ENCODE measurements around the gene YJEFN3.
A peak's percentile ranks its signal among the peaks of the same experiment; 100 is the strongest.

Gene YJEFN3

DNA sequence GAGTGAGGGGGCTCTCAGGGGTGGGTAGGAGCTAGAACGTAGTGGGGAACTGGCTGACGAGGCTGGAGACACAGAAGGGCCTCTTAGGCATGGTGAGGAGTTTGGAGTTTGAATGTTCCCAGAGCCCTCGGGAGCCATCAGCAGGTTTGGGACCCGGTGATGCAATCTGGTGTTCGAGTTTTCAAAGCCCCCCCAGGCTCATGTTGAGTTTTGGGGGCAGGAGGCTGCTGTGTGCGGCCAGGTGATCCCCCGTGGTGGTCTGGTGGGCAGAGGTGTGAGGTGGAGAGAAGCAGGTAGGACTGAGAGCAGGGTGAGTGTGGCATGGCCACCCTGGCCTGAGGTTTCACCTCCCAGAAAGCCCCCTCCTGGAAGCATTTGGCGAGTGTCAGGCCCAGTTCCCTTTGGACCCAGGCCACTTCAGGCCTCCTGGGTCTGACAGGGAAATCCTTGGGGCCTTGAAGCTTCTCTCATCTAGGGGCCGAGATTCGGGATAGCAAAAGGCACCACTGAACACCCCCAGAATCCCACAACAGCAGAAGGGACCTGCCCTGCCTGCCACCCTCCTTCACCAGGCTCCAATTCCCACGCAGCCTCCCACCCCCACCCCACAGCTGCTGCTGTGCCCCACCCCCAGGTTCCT is 1.2 kb downstream of the YJEFN3 start:
- H3K4me1 Mint-ChIP-seq: peaks cover 29% of the 10 kb centered on the region
- no peaks in the 10 kb centered on the region for H3K9me3 Mint-ChIP-seq
- no peak overlapping the region for H3K4me3 Mint-ChIP-seq
- DNase-seq (no peak), ATAC-seq (no peak)
- H3K27me3 Mint-ChIP-seq: no peaks in the 10 kb centered on the region
- no peak overlapping the region for H3K27ac Mint-ChIP-seq

DNA sequence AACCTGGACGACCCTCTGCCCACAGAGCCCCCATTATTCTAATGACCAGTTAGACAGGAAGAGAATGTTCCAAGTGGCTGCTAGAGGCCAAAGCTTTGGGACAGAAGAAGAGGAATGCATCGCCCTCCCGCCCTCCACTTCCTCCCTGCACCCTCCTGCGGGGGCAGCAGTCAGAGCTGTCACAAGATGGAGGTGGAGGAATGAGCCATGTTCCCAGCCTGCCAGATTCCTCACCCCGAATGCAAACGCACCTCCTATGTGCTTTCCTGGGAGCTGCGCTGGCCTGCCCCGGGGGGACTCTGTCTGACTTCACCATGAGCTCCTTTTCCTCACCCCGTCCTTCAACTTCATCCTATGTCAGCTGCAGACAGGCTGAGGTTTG is 1.7 kb downstream of the YJEFN3 start:
- H3K27ac Mint-ChIP-seq: no peak overlapping the region
- ATAC-seq (no peak), DNase-seq (no peak)

DNA sequence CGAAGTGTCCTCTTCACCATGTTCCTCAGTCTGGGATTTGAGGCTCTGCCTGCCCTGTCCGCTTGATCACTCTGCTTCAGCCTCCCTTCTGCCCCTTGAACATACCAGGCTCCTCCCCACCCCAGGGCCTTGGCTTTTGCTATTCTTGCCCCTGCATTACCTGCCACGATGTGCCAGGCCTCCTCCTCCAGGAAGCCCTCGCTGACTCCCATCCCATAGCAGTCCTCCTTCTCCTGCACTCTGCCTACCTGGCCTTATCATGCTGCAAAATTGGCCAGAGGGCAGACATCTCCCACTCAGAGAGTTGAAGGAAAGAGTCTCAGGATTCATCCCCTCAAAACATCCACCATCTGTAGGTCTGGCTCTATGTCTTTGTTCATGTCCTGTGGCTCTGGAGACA is 2.2 kb downstream of the YJEFN3 start:
- no peaks in the 10 kb centered on the region for H3K27me3 Mint-ChIP-seq
- peaks cover 24% of the 10 kb centered on the region for H3K4me1 Mint-ChIP-seq
- ATAC-seq (no peak), DNase-seq (no peak)
- H3K9me3 Mint-ChIP-seq: no peaks in the 10 kb centered on the region
- no peak overlapping the region for H3K4me3 Mint-ChIP-seq
- H3K27ac Mint-ChIP-seq: no peak overlapping the region

More for the DNA sequence above, 1.7 kb downstream of the YJEFN3 start:
- Mint-ChIP-seq H3K4me1 (peaks cover 26% of the 10 kb centered on the region), H3K4me3 (no peak overlapping the region), H3K27me3 (no peaks in the 10 kb centered on the region), H3K9me3 (no peaks in the 10 kb centered on the region)

DNA sequence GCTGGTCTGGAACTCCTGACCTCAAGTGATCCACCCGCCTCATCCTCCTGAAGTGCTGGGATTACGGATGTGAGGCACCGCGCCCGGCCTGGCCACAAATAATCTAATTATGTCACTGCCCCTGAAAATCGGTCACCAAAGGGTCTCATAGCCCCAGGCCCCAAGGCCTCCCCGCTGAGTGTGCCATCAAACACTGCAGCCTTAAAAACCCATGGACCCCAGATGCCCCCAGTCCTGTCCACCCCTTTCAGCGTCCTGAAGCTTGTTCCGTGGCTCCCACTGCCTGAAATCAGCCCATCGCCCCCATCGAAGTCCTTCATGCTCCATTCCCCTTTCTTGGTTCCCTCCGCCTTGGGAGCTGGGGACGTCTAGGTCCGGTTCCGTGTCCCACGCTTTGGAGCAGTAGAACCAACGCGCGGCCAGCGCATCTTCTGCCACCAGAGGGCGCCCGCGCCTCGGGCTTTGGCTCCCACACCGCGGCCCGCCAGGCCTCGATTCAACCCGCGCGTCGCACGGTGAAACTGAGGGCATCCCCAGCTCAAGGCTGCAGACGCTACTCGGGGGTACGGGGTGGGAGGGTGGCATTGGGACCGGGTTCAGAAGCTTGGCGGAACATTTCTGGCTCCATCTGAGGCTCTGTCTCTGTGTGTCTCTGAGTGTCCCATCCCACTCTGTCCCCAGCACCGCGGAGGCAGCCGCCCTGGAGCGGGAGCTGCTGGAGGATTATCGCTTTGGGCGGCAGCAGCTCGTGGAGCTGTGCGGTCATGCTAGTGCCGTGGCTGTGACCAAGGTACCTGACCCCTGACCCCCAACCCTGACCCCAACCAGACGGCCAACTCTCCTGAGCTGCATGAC is 3.5 kb downstream of the YJEFN3 start:
- Mint-ChIP-seq H3K27me3 (peaks cover 2% of the 10 kb centered on the region), H3K4me3 (no peak overlapping the region), H3K27ac (peak overlapping the region in 1 of 2 donors; percentile 91), H3K9me3 (no peaks in the 10 kb centered on the region), H3K4me1 (peaks cover 21% of the 10 kb centered on the region)
- ATAC-seq (peak; percentile 83), DNase-seq (peak; percentile 83 to 87)

DNA sequence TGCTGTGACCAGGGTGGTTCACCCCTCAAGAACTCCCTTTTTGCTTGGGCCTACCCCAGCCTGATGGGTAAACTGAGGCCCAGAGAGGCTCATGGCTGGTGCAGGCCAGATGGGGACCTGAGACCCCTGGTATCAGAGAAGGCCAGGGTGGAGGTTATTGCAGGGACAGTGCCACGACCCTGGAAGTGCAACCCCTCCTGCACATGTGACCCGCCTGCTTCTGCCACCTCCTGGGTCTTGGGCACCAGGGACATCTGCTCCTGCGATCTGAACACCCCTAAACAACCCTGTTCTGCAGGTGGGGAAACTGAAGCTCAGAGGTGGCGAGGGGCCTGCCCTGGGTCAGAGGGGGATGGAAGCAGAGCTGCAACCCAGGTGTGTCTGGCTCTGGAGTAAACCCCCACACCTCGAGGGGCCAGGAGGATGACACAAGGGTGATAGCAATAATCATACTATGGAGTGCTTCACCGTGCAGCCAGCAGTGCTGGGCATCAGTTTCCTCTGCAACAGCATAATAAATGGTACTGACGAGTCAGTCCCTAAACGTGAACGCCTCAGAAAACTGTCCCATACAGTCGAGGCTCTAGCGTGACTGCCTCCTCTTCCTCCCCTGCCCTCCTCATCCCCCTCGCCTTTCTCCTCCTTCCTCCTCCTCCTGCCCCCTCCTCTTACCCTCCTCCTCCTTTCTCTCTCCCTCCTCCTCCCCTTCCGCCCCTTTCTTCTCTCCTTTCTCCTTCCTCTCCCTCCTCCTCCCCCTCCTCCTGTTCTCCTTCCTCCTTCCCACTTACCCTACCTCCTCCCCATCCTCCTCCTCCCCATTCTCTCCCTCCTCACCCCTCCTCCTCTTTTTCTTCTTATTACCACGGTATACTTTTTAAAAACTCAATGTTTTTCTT is 4.3 kb downstream of the YJEFN3 start:
- DNase-seq: no peak
- peaks cover 28% of the 10 kb centered on the region for H3K4me1 Mint-ChIP-seq
- H3K4me3 Mint-ChIP-seq: no peak overlapping the region
- no peak overlapping the region for H3K27ac Mint-ChIP-seq
- H3K9me3 Mint-ChIP-seq: no peaks in the 10 kb centered on the region
- peaks cover 9% of the 10 kb centered on the region for H3K27me3 Mint-ChIP-seq
- peak; percentile 7 for ATAC-seq

DNA sequence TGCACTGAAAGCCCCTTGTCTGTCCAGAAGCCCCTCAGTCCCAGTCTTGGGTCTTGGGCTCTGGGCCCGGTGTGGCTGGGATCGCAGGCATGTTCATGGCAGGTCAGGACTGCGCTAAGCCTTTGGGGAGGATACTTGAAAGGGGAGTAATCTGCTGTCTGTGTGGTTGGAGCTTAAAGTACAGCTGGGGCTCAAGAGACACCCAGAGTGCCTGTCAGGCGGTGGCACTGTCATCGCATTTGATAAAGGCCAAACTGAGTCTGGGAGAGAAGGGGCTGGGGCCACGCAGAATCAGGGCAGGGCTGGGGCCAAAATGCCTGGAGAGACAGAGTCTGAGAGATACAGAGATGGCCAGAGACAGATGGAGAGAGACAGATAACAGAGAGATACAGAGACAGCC is 5.1 kb downstream of the YJEFN3 start:
- H3K4me3 Mint-ChIP-seq: no peak overlapping the region
- no peak overlapping the region for H3K27ac Mint-ChIP-seq
- H3K9me3 Mint-ChIP-seq: no peaks in the 10 kb centered on the region
- no peak for ATAC-seq
- peaks cover 15% of the 10 kb centered on the region for H3K27me3 Mint-ChIP-seq
- no peak for DNase-seq
- H3K4me1 Mint-ChIP-seq: peaks cover 34% of the 10 kb centered on the region

DNA sequence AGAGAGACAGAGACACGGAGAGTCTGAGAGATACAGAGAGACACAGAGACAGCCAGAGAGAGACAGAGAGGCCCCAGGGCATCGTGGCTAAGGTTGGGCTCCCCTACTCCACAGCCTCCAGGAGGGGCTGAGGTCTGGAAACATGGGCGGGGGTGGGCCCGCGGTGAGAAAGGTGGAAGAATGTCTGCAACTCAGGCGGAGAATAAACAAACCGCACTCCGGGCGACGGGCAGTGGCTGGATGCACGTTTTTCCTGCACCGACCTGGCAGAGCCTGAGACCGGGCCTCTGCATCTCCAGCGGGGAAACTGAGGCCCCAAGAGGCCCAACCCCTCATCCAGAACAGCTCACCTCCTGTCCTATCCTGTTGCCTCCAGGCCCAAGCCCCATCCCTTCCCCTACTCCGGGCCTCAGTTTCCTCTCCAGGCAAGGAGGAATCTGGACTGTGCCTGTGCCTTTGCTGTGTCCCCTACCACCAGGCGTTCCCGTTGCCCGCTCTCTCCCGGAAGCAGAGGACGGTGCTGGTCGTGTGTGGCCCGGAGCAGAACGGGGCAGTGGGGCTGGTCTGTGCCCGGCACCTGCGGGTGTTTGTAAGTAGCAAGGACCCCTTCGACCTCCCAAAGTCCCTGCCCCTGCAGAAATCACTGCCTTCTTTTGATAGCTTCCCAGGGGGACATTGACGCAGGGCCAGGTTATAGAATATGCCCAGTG is 6.0 kb downstream of the YJEFN3 start:
- no peak overlapping the region for H3K27ac Mint-ChIP-seq
- ATAC-seq (no peak), DNase-seq (no peak)
- H3K4me1 Mint-ChIP-seq: peaks cover 43% of the 10 kb centered on the region
- no peaks in the 10 kb centered on the region for H3K9me3 Mint-ChIP-seq
- H3K27me3 Mint-ChIP-seq: peaks cover 24% of the 10 kb centered on the region
- no peak overlapping the region for H3K4me3 Mint-ChIP-seq

DNA sequence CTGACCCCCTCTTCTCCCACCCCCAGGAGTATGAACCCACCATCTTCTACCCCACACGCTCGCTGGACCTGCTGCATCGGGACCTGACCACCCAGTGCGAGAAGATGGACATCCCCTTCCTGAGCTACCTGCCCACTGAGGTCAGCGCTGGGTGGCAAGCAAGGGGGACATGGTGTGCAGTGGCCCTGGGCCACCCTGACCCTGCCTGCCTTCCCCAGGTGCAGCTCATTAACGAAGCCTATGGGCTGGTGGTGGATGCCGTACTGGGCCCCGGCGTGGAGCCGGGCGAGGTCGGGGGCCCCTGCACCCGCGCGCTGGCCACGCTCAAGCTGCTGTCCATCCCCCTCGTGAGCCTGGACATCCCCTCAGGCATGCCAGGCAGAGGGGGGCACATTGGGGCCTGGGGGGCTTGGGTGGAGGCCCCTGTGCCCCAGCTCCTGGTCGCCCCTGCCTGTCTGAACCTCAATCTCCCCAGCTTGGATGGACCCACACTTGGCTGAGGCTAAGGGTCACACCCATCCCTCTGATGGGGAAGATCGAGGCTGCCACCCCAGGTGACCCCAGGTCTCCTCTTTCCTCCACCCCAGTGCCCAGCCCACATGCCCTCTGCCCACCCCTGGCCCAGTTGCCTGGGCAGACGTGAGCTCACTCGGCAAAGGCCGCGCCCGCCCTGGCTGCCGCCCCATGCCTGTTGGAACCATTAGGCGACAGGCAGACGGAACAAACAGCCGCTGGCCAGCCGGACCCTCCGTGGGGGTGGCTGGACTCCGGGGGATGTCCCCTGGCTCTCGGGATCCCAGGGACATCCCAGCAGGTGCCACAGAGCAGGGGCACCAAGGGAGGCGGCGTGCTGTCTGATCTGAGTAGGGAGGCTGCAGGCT is 6.8 kb downstream of the YJEFN3 start:
- ATAC-seq (no peak), DNase-seq (no peak)
- Mint-ChIP-seq H3K9me3 (no peaks in the 10 kb centered on the region), H3K27me3 (peaks cover 25% of the 10 kb centered on the region), H3K4me3 (no peak overlapping the region), H3K27ac (no peak overlapping the region), H3K4me1 (peaks cover 49% of the 10 kb centered on the region)

DNA sequence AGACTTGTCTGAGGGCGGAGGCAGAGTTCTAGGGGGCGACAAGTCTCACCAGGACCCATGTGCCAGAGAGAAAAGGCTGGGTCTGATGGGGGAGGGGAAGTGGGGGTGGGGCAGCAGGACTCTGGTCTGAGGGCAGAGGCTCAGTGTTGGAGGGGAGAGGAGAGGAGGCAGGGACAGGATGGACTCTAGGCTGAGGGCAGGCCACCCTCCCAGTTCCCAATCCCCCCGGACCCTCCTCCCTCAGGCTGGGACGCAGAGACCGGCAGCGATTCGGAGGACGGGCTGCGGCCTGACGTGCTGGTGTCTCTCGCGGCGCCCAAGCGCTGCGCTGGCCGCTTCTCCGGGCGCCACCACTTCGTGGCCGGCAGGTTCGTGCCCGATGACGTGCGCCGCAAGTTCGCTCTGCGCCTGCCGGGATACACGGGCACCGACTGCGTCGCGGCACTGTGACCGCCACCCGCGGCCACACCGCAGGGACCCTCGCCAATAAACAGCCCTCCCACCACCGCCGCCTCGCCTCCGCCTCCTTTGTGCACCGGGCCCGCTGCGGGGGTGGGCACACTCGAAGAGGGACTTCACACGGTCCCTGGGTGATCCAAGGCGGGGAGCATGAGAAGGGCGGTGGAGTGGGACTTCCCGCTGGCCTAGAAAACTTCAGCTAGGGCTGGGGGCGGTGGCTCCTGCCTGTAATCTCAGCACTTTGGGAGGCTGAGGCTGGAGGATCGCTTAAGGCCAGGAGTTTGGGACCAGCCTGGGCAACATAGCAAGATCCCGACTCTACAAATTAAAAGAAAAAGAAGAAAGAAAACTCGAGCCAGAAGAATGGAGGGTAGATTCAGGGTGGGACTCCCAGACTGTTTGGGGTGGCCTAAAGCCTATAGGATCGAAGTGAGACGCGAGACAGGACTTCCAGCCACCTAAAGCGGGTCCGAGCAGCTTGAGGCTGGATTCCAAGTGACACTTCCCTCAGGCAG is 8.7 kb downstream of the YJEFN3 start:
- H3K27me3 Mint-ChIP-seq: peaks cover 25% of the 10 kb centered on the region
- H3K27ac Mint-ChIP-seq: peak overlapping the region in 1 of 2 donors; percentile 92
- no peak for DNase-seq
- H3K4me1 Mint-ChIP-seq: peaks cover 60% of the 10 kb centered on the region
- H3K4me3 Mint-ChIP-seq: peak overlapping the region; percentile 53 to 85
- H3K9me3 Mint-ChIP-seq: no peaks in the 10 kb centered on the region
- no peak for ATAC-seq

DNA sequence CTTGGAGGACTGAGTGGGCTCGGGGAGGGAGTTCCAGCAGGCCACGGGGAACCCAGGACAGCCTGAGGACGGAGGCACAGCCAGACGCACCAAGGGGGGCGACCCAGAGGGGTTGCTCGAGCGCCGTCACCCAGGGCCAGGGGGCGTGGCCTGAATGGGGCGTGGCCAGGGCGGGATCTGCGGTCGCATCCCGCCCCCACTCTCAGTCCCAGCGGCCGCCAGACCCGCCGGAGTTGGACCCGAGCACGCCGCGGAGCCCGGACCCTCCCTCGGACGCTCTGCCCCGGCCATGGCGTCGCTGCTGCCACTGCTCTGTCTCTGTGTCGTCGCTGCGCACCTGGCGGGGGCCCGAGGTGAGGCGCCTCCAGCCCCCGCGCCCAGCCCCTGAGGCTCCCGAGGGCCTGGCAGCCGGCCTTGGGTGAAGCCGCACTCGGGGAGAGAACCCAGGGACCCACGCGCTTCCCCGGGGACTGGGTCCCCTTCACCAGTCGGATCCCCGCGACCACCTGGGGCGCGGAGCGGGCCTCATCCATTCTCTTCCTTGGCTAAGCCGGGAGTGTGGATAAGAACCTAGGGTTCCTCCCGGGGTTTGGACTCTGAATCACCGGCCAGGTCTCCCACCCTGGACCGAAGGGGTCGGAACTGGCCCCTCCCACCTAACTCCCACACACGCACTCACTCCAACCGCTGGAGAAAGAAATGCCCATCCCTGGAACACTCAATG is 9.5 kb downstream of the YJEFN3 start, which contains the start of gene CILP2:
Gene CILP2 (plus strand): TSS at position 205 of the 724 bp plus-strand sequence. CDS start 85 bp downstream, at position 290.
- Mint-ChIP-seq H3K4me3 (peak within 1 kb of the TSS; percentile 53 to 85), H3K9me3 (no peaks in the 10 kb centered on the region), H3K27ac (peak within 1 kb of the TSS in 1 of 2 donors; percentile 80), H3K27me3 (peaks cover 25% of the 10 kb centered on the region), H3K4me1 (peaks cover 55% of the 10 kb centered on the region)
- peak; percentile 50 for ATAC-seq
- DNase-seq: peak; percentile 44 to 45

DNA sequence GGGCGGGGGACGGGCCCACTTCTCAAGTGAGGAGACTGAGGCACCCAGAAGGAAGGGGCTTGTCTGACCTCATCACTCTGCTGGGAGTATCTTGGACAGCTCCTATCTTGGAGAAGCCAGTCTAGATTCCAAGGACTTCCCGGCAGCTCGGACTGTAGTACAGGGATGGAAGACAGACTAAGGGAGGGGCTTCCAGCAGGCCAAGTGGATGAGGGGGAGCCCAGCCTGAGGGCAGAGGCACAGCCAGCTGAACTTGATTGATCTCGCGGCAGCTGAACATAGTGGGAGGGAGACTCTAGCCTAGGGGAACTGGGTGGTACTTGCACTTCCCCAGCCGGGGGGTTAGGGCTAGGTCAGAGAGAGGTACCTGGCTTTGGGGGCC is 10.1 kb downstream of the YJEFN3 start:
- ATAC-seq (no peak), DNase-seq (no peak)
- H3K4me1 Mint-ChIP-seq: peaks cover 55% of the 10 kb centered on the region
- H3K9me3 Mint-ChIP-seq: no peaks in the 10 kb centered on the region
- peaks cover 25% of the 10 kb centered on the region for H3K27me3 Mint-ChIP-seq
- H3K4me3 Mint-ChIP-seq: peak overlapping the region; percentile 16 to 68
- H3K27ac Mint-ChIP-seq: peak overlapping the region in 1 of 2 donors; percentile 80

DNA sequence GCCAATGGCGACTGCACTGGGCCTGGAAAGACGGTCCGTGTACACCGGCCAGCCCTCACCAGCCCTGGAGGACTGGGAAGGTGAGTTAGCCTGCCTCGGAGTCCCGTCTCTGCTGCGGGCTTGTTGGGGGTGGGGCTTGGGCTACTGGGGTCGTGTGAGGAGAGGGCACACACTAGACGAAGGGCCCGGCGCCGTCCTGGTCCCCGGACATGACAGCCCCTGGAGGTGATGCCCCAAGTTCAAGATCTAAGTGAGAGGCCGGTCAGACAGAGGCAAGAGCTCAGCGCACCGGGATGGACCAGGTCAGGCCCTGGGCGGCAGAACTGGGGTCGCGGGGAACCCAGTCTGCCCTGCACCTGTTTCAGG is 11.0 kb downstream of the YJEFN3 start:
- H3K27ac Mint-ChIP-seq: no peak overlapping the region
- ATAC-seq: no peak

More for the DNA sequence above, 11.0 kb downstream of the YJEFN3 start:
- peak overlapping the region in 1 of 2 donors; percentile 68 for H3K4me3 Mint-ChIP-seq
- H3K4me1 Mint-ChIP-seq: peaks cover 55% of the 10 kb centered on the region
- DNase-seq: peak in 1 of 2 donors; percentile 25
- H3K9me3 Mint-ChIP-seq: no peaks in the 10 kb centered on the region
- H3K27me3 Mint-ChIP-seq: peaks cover 25% of the 10 kb centered on the region

All from stimulated activated naive CD8-positive, alpha-beta T cell treated with anti-CD3 and anti-CD28 coated beads, Interleukin-15, amount 100 ng/mL, for 72 hours (primary cell).